Measurements from ENCODE around the gene PLBD2. TPM values are rescaled to one million over a fixed set of nuclear protein-coding genes. Genes with fewer than 3 reads are reported as not detected.

The PLBD2 gene
- total RNA-seq, 1 donor from 2014 or later = 38.1 TPM

- no peak for DNase-seq (ENCODE audit: extremely low spot score in 2 of 2)
- intact Hi-C loops (cut with DNase I) = no loop called here
- H3K4me1 ChIP-seq = no peaks in the 10 kb centered on the region
- H3K27ac ChIP-seq = no peak overlapping the region
- H3K27me3 ChIP-seq = no peaks in the 10 kb centered on the region
- H3K4me3 ChIP-seq = no peak overlapping the region
- H3K36me3 ChIP-seq = peaks cover 0 to 15% of the 10 kb centered on the region in 2 donors
- no peaks in the 10 kb centered on the region for H3K9me3 ChIP-seq
- TF ChIP-seq POLR2AphosphoS5 (IDR thresholded peaks at IDR 0.05; ENCODE audit: insufficient read depth in 1 of 2, low read depth in 1 of 2) (no peak), POLR2A (IDR thresholded peaks at IDR 0.05) (no peak), CTCF (IDR thresholded peaks at IDR 0.05) (no peak)
Observed at GRCh38 chr12:113369391-113369985, 11.1 kb downstream of the PLBD2 start.

GRCh38 chr12:113370923-113371682, 12.7 kb downstream of the PLBD2 start:
- DNase-seq (ENCODE audit: extremely low spot score in 2 of 2) = no peak
- no peak for TF ChIP-seq CTCF (IDR thresholded peaks at IDR 0.05)
- TF ChIP-seq POLR2AphosphoS5 (IDR thresholded peaks at IDR 0.05; ENCODE audit: insufficient read depth in 1 of 2, low read depth in 1 of 2) = no peak
- H3K36me3 ChIP-seq = peaks cover 0 to 31% of the 10 kb centered on the region in 2 donors
- H3K9me3 ChIP-seq = no peaks in the 10 kb centered on the region
- H3K27me3 ChIP-seq = no peaks in the 10 kb centered on the region
- no peaks in the 10 kb centered on the region for H3K4me1 ChIP-seq
- no peak overlapping the region for H3K4me3 ChIP-seq
- intact Hi-C loops (cut with DNase I) = no loop called here
- no peak overlapping the region for H3K27ac ChIP-seq

- H3K27me3 ChIP-seq = no peaks in the 10 kb centered on the region
- no peaks in the 10 kb centered on the region for H3K9me3 ChIP-seq
- no peaks in the 10 kb centered on the region for H3K4me1 ChIP-seq
- no peak overlapping the region for H3K4me3 ChIP-seq
- no peak overlapping the region for H3K27ac ChIP-seq
- DNase-seq (ENCODE audit: extremely low spot score in 2 of 2) = no peak
- peaks cover 0 to 37% of the 10 kb centered on the region in 2 donors for H3K36me3 ChIP-seq
- intact Hi-C loops (cut with DNase I) = no loop called here
- TF ChIP-seq POLR2AphosphoS5 (IDR thresholded peaks at IDR 0.05; ENCODE audit: insufficient read depth in 1 of 2, low read depth in 1 of 2) (no peak), CTCF (IDR thresholded peaks at IDR 0.05) (no peak), POLR2A (IDR thresholded peaks at IDR 0.05) (no peak)
Observed at GRCh38 chr12:113371808-113372207, 13.4 kb downstream of the PLBD2 start.

GRCh38 chr12:113372371-113372770, 14.0 kb downstream of the PLBD2 start:
- DNase-seq (ENCODE audit: extremely low spot score in 2 of 2) = no peak
- H3K36me3 ChIP-seq = peaks cover 0 to 41% of the 10 kb centered on the region in 2 donors
- no peak overlapping the region for H3K27ac ChIP-seq
- intact Hi-C loops (cut with DNase I) = no loop called here
- TF ChIP-seq POLR2A (IDR thresholded peaks at IDR 0.05) (no peak), CTCF (IDR thresholded peaks at IDR 0.05) (no peak), POLR2AphosphoS5 (IDR thresholded peaks at IDR 0.05; ENCODE audit: insufficient read depth in 1 of 2, low read depth in 1 of 2) (no peak)
- H3K4me1 ChIP-seq = no peaks in the 10 kb centered on the region
- no peaks in the 10 kb centered on the region for H3K27me3 ChIP-seq
- no peaks in the 10 kb centered on the region for H3K9me3 ChIP-seq
- H3K4me3 ChIP-seq = no peak overlapping the region

GRCh38 chr12:113373440-113373839, 15.1 kb downstream of the PLBD2 start:
- no peaks in the 10 kb centered on the region for H3K27me3 ChIP-seq
- TF ChIP-seq CTCF (IDR thresholded peaks at IDR 0.05) (no peak), POLR2A (IDR thresholded peaks at IDR 0.05) (no peak), POLR2AphosphoS5 (IDR thresholded peaks at IDR 0.05; ENCODE audit: insufficient read depth in 1 of 2, low read depth in 1 of 2) (no peak)
- H3K4me1 ChIP-seq = no peaks in the 10 kb centered on the region
- H3K27ac ChIP-seq = no peak overlapping the region
- H3K4me3 ChIP-seq = no peak overlapping the region
- H3K36me3 ChIP-seq = peaks cover 0 to 50% of the 10 kb centered on the region in 2 donors
- DNase-seq (ENCODE audit: extremely low spot score in 2 of 2) = no peak
- intact Hi-C loops (cut with DNase I) = no loop called here
- H3K9me3 ChIP-seq = no peaks in the 10 kb centered on the region

Data from vagina (tissue), 2 donors.